ENCODE data around the gene EYA2. TPM values are rescaled to one million over a fixed set of nuclear protein-coding genes. Genes with fewer than 3 reads are reported as not detected.

The EYA2 gene
- total RNA-seq, 1 donor from 2014 or later = 8.1 TPM

DNA sequence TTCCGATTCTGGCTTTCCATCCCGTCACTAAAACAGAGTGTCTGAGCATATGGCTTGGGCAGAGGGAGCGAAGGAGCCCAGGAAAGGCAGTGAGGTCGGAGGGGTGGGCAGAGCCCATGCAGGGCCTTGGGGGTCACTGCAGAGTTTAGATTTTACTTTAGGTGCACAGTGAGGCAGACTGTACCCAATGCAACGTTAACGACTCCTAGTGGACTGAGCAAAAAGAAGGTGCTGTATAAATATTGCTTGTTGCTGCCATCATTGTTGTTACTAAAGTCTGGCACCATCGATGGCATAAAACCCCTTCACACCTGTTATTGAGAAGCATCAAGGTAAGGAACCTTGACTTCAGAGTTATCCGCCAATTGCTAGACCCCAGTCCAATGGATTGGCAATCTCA is 119.0 kb downstream of the EYA2 start:
- no peak overlapping the region for H3K4me3 Mint-ChIP-seq
- no peak for DNase-seq (ENCODE audit: extremely low spot score, unreplicated experiment)
- H3K36me3 Mint-ChIP-seq = peaks cover 7% of the 10 kb centered on the region
- H3K27me3 Mint-ChIP-seq = peaks cover 6% of the 10 kb centered on the region
- H3K4me1 Mint-ChIP-seq (ENCODE audit: unreplicated experiment) = peaks cover 4% of the 10 kb centered on the region
- TF ChIP-seq, protein P1, sequence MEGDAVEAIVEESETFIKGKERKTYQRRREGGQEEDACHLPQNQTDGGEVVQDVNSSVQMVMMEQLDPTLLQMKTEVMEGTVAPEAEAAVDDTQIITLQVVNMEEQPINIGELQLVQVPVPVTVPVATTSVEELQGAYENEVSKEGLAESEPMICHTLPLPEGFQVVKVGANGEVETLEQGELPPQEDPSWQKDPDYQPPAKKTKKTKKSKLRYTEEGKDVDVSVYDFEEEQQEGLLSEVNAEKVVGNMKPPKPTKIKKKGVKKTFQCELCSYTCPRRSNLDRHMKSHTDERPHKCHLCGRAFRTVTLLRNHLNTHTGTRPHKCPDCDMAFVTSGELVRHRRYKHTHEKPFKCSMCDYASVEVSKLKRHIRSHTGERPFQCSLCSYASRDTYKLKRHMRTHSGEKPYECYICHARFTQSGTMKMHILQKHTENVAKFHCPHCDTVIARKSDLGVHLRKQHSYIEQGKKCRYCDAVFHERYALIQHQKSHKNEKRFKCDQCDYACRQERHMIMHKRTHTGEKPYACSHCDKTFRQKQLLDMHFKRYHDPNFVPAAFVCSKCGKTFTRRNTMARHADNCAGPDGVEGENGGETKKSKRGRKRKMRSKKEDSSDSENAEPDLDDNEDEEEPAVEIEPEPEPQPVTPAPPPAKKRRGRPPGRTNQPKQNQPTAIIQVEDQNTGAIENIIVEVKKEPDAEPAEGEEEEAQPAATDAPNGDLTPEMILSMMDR (conservative IDR thresholded peaks at IDR 0.05) = no peak
- no peak overlapping the region for H3K27ac Mint-ChIP-seq
- H3K9me3 Mint-ChIP-seq = no peaks in the 10 kb centered on the region

DNA sequence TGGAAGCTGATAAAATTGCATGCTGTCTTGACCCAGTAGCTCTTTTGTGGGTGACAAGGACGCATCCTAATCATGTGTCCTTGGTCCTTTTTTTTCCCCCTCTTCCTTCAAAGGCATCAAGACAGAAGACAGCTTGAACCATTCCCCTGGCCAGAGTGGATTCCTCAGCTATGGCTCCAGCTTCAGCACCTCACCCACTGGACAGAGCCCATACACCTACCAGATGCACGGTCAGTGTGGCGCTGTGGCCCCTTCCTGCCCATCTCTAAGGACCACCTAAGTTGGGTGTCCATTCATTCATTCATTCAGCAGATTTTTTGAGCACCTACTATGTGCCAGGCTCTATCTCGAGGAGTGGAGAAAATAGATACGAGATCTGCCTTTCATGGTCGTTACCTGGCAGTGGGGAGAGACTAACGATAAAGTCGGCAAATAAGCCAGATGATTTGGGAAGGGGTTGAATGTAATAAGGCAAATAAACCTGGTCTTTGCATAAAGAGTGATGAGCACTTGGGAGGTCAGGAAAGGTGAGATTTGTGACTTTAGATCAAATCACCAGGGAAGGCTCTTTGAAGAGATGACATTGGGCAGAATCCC is 121.5 kb downstream of the EYA2 start:
- TF ChIP-seq, protein P1 (conservative IDR thresholded peaks at IDR 0.05) = no peak
- no peak for DNase-seq (ENCODE audit: extremely low spot score, unreplicated experiment)
- H3K36me3 Mint-ChIP-seq = peaks cover 7% of the 10 kb centered on the region
- H3K27me3 Mint-ChIP-seq = peaks cover 9% of the 10 kb centered on the region
- no peaks in the 10 kb centered on the region for H3K9me3 Mint-ChIP-seq
- no peak overlapping the region for H3K27ac Mint-ChIP-seq
- H3K4me1 Mint-ChIP-seq (ENCODE audit: unreplicated experiment) = peaks cover 13% of the 10 kb centered on the region
- no peak overlapping the region for H3K4me3 Mint-ChIP-seq

DNA sequence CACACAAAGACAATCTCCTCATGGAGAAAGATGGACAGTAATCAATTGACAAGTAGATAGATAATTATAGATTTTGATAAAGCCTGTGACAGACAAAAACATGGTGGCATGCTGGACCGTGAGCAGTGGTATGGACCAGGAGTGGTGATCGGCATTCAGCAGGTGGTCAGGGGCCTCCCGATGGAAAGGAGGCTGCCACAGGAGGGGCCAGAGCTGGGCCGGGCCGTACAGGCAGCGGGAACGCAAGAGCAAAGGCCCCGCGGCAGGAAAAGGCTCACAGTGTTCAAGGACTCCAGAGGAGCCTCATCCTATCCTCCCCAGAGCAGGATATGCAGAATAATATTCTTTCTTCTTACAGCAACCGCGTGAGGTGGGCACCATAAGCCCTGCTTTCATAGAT is 123.7 kb downstream of the EYA2 start:
- H3K4me1 Mint-ChIP-seq (ENCODE audit: unreplicated experiment) = peaks cover 10% of the 10 kb centered on the region

DNA sequence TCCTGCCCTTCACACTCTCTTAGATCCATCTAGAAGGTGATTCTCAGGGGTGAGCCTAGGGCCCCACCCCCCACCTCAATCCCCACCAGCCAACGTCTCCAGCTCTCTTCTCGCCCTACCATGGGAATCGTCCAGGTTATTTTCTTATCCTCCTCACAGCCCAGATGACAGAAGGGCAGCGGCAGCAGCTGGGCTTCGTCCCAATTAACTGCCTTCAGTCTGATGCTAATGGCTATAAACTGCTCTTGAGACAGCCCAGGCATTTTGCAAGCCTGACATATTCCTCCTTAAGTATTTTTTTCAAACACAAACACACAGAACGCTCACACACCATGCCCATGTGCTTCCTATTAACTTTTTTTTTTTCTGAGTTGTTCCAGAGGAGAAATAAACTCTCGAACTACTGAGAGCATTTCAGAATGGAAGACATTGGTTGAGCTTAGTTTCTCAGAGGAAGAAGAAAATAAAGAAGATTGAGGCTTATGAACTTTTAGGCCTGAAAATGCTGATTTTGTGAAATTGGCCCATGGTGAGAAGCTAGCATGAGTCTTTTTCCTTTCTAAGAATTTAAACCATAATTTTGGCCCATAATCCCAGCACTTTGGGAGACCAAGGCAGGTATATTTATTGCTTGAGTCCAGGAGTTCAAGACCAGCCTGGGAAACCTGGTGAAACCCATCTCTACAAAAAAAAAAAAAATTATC is 124.6 kb downstream of the EYA2 start:
- Mint-ChIP-seq H3K36me3 (no peaks in the 10 kb centered on the region), H3K9me3 (no peaks in the 10 kb centered on the region), H3K27ac (peak overlapping the region; percentile 15), H3K4me3 (no peak overlapping the region), H3K27me3 (peaks cover 7% of the 10 kb centered on the region), H3K4me1 (ENCODE audit: unreplicated experiment) (peaks cover 12% of the 10 kb centered on the region)
- no peak for DNase-seq (ENCODE audit: extremely low spot score, unreplicated experiment)
- TF ChIP-seq, protein P1 (conservative IDR thresholded peaks at IDR 0.05) = no peak

More for the DNA sequence above, 123.7 kb downstream of the EYA2 start:
- DNase-seq (ENCODE audit: extremely low spot score, unreplicated experiment) = no peak
- no peak overlapping the region for H3K4me3 Mint-ChIP-seq
- TF ChIP-seq, protein P1 (conservative IDR thresholded peaks at IDR 0.05) = no peak
- no peak overlapping the region for H3K27ac Mint-ChIP-seq
- no peaks in the 10 kb centered on the region for H3K36me3 Mint-ChIP-seq
- no peaks in the 10 kb centered on the region for H3K9me3 Mint-ChIP-seq
- H3K27me3 Mint-ChIP-seq = peaks cover 7% of the 10 kb centered on the region

DNA sequence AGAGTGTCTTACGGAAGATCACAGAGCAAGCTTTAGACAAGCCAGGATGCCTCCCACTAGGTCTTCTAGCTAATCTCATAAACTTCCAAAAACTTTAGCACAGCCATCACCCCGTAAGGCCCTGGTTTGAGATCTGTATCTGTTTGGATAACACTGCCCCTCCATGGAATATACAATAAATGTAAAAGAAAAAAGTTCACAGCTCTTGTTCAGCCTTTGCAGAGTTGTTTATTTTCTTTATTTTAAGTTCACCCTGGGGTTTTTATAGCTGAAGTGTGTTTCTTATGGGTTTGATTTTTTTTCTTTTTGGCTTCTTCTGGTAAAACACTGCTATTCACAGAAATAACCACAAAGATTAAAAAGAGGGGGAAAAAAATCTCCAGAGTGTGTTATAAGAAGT is 125.6 kb downstream of the EYA2 start:
- peaks cover 18% of the 10 kb centered on the region for H3K4me1 Mint-ChIP-seq (ENCODE audit: unreplicated experiment)
- peaks cover 7% of the 10 kb centered on the region for H3K27me3 Mint-ChIP-seq
- no peaks in the 10 kb centered on the region for H3K9me3 Mint-ChIP-seq
- DNase-seq (ENCODE audit: extremely low spot score, unreplicated experiment) = no peak
- no peak overlapping the region for H3K4me3 Mint-ChIP-seq
- H3K27ac Mint-ChIP-seq = no peak overlapping the region
- TF ChIP-seq, protein P1 (conservative IDR thresholded peaks at IDR 0.05) = no peak
- H3K36me3 Mint-ChIP-seq = no peaks in the 10 kb centered on the region

Data from type B pancreatic cell (in vitro differentiated cells).